CD1c-positive myeloid dendritic cell (primary cell): Measurements from ENCODE around the gene TRANK1.
"Not testable (repeated sequence)": the region's sequence is repeated elsewhere in the genome, so short reads cannot be mapped to it uniquely, and the experiment has no call there.

ENCODE experiments used
- DNase-seq: peaks from one replicate; pipeline ENCODE4 v3.0.0-alpha.2; 2016; ENCODE audit errors: extremely low spot score

TRANK1 gene

DNA sequence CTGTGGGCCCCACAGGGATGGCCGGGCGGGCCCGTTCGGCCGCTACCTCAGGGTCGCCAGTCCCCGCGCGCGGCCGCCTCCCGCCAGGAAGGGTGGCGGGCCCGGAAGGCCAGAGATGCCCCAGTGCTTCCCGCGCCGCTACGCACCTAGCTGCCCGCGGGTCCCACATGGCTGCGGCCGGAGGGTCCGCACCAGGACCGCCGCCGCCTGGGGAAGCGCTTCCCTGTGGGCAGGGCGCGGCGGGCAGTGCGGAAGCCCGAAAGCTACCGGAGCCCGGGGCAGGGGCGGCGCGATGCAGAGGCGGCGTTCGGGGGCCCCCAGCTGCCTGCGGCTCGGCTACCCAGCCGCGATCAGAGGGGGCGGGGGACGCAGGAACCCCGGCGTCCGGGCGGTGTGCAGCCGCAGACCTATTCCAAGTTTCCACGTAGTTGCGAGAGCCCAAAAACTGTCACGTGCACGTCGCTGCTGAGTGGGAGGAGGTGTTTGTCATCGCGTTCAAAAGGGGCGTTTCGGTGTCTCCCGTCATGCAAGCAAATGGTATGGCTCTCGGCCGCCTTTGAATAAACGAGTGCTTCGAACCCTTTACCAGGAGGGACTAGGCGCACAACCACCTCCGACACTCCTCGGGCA lies at the start of gene TRANK1:
Gene TRANK1 (minus strand): TSS at position 414 of the 630 bp plus-strand sequence. CDS start 245 bp downstream, at position 169.
- DNase-seq = peak; percentile 87

DNA sequence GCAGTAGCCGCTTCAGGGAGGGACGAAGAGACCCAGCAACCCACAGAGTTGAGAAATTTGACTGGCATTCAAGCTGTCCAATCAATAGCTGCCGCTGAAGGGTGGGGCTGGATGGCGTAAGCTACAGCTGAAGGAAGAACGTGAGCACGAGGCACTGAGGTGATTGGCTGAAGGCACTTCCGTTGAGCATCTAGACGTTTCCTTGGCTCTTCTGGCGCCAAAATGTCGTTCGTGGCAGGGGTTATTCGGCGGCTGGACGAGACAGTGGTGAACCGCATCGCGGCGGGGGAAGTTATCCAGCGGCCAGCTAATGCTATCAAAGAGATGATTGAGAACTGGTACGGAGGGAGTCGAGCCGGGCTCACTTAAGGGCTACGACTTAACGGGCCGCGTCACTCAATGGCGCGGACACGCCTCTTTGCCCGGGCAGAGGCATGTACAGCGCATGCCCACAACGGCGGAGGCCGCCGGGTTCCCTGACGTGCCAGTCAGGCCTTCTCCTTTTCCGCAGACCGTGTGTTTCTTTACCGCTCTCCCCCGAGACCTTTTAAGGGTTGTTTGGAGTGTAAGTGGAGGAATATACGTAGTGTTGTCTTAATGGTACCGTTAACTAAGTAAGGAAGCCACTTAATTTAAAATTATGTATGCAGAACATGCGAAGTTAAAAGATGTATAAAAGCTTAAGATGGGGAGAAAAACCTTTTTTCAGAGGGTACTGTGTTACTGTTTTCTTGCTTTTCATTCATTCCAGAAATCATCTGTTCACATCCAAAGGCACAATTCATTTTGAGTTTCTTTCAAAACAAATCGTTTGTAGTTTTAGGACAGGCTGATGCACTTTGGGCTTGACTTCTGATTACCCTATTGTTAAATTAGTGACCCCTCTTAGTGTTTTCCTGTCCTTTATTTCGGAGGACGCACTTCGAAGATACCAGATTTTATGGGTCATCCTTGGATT lies 48.8 kb upstream of the TRANK1 start, which contains the start of gene MLH1:
Gene MLH1 (plus strand): TSS at position 193 of the 958 bp plus-strand sequence. CDS start 30 bp downstream, at position 223.
- peak; percentile 100 for DNase-seq

DNA sequence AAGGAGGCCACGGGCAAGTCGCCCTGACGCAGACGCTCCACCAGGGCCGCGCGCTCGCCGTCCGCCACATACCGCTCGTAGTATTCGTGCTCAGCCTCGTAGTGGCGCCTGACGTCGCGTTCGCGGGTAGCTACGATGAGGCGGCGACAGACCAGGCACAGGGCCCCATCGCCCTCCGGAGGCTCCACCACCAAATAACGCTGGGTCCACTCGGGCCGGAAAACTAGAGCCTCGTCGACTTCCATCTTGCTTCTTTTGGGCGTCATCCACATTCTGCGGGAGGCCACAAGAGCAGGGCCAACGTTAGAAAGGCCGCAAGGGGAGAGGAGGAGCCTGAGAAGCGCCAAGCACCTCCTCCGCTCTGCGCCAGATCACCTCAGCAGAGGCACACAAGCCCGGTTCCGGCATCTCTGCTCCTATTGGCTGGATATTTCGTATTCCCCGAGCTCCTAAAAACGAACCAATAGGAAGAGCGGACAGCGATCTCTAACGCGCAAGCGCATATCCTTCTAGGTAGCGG lies 48.0 kb upstream of the TRANK1 start, which contains the start of gene EPM2AIP1:
Gene EPM2AIP1 (minus strand): TSS at position 326 of the 520 bp plus-strand sequence. CDS start 54 bp downstream, at position 272.
- DNase-seq = no peak

DNA sequence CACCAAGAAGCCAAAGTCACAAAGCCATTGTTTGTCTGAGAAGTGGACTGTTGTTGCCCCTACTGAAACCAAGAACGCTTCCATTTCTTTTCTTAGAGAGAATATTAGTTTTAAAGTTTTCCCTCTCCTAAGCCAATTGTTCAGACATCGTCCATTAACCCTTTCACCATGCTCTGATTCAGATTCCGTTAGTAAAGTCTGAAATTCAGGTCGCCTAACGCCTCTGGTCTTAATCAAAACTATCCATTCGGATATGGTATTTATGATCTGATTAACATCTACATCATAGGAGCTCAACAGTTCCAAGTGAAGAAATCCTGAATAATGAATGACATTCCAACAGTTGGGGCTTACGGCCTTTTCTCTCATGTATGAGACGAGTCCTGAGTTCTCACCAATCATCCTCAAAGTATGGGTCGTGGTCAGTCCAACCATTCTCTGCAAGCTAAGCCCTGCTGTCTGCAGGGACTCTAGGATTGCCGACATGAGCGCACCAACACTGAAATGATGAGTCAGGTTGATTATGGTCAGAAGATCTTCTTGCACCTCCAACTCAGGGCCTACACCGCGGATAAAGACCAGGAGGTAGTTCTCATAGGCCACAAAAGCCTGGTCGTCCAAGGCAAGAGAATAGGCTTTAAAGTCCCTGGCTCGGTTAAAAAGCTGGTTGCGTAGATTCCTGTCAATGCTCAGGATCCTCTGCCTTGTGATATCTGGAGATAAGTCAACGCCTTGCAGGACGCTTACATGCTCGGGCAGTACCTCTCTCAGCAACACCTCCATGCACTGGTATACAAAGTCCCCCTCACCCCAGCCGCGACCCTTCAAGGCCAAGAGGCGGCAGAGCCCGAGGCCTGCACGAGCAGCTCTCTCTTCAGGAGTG lies 47.3 kb upstream of the TRANK1 start:
- peak; percentile 24 for DNase-seq

DNA sequence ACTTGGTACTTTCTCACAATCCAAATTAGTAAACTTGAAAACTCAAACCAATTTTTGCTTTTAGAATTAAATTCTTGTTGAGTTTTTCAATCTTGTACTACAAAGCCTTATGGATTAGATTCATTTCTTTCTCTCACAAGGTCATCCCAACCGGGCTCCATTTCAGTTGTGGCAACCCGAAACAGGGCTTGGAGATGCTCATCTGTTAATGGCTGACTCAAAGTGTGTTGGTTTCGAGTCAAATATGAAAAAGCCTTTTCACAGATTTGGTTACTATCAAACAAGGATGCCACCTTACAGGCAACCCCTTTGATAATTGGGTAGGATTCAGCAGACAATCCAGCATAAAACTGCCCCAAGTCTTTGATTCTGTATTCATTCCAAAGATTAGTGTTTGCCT lies 46.3 kb upstream of the TRANK1 start:
- DNase-seq = no peak

DNA sequence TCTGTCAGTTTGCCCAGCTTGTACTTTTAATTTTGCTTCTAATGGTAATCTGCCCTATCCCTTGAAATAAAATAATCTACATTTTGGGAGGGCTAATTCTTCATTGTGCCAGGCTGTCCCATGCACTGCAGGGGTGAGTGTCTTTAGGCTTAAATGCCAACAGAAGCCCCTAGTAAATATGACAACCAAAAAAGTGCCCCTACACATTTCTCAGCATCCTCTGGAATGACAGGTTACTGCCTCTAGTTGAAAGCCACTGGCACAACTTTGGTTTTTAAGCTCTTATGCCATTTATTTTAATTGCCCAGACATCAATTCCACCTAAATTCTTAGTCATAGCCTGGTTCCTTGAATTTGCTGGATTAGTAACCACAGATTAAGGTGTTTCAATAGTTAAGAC lies 44.7 kb upstream of the TRANK1 start:
- DNase-seq = no peak

DNA sequence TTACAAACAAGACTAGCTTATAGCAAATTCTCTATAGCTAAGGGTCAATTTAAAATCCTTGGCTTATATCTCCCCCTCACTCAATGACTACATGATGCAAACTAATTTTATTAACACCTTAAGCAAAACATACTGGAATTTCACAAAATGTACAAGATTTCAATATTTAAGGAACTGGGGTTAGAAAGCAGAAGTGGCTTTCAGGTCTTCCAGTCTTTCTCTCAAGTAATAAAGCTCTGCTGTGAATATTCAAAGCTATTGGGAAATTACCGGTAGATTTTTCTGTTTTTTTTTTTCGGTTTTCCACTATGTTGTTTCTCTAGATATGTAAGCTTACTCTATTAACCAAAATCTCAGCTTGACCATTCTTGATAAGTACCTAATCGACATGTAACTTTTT lies 44.2 kb upstream of the TRANK1 start:
- DNase-seq = peak; percentile 72

DNA sequence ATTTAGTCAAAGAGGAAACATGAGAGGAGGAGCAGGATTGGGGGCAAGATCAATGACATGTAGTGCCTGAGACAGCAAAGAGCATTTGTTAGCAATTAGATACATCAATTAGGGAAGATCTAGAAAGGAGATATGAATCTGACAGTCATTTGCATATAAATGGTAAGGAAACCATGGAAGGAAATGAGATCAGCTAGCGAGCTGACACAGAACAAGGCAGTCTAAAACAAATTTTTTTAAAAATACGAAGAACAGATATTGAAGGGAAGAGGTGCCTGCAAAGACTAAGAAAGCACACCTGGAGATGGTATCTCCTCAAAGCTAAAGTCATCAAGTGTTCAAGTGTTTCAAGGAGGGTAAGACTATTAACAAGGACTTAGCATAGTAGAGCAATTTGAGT lies 43.5 kb upstream of the TRANK1 start:
- DNase-seq = no peak

DNA sequence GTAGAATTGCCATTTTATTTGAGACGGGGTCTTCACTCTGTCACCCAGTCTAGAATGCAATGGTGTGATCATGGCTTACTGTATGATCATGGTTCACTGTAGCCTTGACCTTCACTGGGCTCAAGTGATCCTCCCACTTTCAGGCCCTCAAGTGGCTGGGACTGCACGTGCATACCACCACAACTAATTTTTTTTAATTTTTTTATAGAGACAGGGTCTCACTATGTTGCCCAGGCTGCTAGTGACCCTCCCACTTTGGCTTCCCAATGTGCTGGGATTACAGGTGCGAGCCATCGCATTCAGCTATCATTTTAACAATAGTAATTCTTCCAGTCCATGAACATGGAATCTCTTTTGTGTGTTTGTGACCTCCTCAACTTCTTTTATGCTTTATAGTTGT lies 36.2 kb upstream of the TRANK1 start:
- DNase-seq = no peak

DNA sequence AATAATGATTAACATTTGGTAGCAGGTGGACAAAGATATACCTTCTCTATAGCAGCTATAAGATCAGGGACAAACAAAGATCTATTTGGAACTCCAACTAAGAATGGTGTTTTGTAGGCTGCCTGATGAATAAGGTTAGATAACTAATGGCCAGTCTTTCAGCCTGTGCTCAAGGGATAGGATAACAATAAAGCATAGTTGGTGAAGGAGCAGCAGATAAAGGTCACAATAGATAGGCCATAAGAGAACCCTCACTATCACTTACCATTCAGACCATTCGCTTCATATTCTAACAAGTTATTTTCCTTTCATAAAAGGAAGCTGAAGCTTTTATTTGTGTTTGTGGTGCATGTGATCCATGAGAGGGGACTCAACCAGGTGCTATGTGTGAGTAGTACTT lies 28.3 kb upstream of the TRANK1 start:
- DNase-seq = no peak

DNA sequence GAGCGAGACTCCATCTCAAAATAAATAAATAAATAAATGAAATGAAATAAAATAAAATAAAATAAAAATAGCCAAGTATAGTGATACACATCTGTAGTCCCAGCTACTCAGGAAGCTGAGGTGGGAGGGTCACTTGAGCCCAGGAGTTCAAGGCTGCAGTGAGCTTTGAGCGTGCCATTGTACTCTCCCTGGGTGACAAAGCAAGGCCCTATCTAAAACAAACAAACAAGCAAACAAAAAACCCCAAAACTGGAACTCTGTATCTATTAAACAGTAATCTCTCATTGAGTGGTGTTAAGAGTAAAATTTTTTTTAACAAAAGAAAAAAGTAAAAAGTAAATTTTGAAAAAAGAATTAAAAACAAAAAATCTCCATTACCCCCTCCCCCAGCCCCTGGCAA lies 27.3 kb upstream of the TRANK1 start:
- DNase-seq = no peak

DNA sequence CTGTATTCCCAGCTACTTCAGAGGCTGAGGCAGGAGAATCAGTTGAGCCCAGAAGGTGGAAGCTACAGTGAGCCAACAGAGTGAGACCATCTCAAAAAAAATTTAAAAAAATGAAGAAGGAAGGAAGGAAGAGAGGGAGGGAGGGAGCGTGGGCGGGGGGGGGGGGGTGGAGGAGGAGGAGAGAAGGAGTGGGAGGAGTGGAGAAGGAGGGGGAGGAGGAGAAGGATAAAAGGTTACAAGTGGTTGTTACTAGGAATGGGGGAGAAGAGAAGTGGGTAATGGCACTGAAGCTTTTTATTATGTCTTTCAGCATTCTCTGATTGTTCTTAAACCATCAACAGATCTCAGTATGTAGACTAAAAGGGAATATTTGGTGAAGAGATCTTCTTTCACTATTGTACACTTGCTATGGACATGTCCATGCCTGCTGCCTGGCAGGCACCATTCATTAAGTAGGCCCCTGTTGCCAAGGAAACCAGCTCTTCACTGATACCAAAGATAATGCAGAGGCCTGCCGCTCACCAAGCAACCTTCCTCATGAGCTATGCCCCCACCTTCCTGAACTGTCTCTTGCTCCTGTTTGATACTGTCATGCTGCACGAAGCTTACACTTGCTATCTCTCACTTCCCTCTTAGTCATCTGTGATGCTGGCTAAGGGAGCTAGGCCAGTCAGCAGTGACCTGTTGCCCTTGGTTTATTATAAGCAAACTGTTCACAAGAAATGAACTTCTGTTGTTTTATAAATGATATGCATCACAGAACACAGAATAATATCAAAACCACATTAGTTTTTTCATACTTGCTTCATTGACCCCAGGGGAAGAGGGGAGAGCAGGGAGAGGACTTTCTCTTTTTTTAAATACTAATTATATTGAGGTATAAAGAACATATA lies 24.9 kb upstream of the TRANK1 start:
- DNase-seq = peak; percentile 85

DNA sequence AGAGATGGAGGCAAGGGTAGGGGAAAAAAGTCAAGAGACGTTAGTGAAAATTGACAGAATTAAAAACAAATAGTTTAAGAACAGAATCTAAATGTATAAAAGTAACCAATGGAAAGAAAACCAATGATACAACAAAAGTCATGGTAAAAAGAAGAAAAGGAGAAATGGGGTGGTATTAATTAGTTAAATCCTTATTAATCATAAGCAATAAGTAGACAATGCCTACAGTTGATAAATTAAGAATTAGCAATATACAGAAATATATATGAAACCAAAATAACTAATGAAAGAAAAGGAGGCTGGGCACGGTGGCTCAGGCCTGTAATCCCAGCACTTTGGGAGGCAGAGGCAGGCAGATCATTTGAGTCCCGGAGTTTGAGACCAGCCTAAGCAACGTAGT lies 24.2 kb upstream of the TRANK1 start:
- DNase-seq = no peak

DNA sequence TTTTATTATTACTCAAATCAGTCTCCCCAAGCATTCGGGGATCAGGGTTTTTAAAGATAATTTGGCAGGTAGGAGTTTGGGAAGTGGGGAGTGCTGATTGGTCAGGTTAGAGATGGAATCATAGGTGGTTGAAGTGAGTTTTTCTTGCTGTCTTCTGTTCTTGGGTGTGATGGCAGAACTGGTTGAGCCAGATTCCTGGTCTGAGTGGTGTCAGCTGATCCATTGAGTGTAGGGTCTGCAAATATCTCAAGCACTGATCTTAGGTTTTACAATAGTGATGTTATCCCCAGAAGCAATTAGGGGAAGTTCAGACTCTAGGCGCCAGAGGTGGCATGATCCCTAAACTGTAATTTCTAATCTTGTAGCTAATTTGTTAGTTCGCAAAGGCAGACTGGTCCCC lies 20.6 kb upstream of the TRANK1 start:
- DNase-seq = no peak

DNA sequence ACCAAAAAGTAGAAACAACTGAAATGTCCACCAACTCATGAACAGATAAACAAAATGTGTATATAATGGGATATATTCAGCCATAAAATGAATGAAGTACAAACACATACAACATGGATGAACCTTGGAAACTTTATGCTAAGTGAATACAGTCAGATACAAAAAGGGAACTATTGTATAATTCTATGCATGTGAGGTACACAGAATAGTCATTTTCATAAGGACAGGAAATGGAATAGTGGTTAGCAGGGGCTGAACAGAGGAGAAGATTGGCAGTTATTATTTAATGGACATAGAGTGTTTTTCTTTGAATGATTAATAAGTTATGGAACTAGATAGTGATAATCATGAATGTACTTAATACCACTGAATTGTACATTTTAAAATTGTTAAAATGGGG lies 20.0 kb upstream of the TRANK1 start:
- DNase-seq = peak; percentile 23

DNA sequence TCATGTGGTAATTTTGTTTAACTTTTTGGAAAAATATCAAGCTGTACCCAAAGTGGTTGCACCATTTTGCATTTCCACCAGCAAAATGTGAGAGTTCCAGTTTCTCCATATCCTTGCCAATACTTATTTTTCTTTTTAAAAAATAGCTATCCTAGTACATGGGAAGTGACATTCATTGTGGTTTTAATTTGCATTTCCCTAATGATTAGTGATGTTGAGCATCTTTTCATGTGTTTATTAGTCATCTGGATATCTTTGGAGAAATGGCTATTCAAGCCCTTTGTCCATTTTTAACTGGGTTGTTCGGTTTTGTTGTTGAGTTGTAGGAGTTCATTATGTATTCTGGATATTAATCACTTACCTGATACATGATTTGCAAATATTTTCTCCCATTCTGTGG lies 19.5 kb upstream of the TRANK1 start:
- DNase-seq = no peak

DNA sequence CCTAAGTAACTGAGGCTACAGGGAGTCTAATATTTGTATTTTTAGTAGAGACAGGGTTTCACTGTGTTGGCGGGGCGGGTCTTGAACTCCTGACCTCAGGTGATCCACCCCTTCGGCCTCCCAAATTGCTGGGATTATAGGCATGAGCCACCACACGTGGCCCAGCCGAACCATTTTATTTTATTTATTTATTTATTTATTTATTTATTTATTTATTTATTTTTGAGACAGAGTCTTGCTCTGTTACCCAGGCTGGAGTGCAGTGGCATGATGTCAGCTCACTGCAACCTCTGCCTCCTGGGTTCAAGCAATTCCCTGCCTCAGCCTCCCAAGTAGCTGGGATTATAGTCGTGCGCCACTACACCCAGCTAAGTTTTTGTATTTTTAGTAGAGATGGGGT lies 18.2 kb upstream of the TRANK1 start:
- DNase-seq = not testable (repeated sequence)

DNA sequence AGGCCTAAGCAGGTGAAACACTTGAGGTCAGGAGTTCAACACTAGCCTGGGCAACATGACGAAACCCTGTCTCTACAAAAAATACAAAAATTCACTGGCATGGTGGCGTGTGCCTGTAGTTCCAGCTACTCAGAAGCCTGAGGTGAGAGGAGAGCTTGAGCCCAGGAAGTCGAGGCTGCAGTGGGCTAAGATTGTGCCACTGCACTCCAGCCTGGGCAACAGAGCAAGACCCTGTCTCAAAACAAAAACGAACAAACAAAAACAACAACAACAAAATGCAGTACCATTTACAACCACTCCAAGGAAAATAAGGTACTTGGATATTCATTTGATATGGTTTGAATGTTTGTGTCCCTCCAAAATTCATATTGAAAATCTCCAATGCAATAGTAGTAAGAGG lies 15.6 kb upstream of the TRANK1 start:
- no peak for DNase-seq

DNA sequence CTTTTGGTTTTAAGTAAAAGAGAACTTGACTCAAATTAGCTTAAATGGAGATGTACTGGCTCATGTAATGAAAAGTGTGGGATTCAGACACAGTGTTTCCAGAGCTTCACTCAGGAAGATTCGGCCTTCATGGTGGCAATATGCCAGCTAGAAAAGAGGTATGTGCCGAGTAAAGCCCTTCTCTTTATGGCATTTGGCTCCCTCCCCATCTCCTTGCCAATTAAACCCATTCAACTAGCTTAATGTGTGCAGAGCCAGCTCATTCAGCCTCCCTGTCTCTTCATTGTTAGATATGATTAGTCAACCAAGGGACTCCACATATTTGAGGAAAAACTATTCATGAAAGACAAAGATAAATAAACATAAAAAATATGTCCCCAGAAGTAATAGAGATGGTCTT lies 15.0 kb upstream of the TRANK1 start:
- no peak for DNase-seq

DNA sequence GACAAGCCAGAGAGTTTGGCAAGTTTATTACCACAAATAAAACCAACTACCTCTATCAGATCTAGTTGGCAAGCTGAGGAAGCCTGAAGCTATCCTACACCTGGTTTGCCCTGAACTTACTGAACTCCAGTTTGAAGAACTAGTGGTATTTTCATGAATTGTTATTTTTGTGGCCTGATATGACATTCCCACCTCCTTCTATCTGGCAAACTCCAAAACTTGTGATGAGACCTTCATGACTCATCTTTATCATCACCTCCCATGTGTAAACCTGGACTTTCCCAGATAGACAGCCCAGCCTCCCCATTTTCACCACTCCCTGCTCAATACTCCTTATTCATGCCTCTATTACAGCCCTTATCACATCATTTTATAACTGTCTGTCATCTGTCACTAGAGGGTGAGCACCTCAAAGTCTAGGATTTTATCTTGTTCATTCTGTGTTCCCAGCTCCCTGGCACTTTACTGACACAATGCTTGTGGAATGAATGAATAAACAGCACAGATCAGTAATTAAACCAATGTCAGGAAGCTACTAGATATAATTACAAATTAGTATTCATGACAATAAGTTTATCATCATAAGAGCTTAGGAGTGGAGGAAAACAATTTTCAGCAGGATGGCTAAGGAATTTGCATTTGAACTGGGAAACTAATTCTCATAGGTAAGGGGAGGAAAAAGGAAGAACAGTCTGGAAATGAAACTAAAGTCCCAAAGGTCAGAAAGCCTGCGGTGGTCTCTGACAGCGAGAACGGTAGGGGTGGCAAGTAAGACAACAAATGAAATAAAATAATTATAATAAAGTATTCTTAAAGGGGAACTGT lies 13.2 kb upstream of the TRANK1 start:
- peak; percentile 40 for DNase-seq
